Activated CD4-positive, alpha-beta T cell treated with anti-CD3 and anti-CD28 coated beads, Interleukin-2, amount 50 U/mL, for 1 hour (primary cell): ENCODE data around the gene VCPKMT.
"Not testable (repeated sequence)": the region's sequence is repeated elsewhere in the genome, so short reads cannot be mapped to it uniquely, and the experiment has no call there.

Experiments used
- DNase-seq: peaks from one replicate; pipeline ENCODE4 v3.0.0-alpha.2; 2020

Gene VCPKMT

DNA sequence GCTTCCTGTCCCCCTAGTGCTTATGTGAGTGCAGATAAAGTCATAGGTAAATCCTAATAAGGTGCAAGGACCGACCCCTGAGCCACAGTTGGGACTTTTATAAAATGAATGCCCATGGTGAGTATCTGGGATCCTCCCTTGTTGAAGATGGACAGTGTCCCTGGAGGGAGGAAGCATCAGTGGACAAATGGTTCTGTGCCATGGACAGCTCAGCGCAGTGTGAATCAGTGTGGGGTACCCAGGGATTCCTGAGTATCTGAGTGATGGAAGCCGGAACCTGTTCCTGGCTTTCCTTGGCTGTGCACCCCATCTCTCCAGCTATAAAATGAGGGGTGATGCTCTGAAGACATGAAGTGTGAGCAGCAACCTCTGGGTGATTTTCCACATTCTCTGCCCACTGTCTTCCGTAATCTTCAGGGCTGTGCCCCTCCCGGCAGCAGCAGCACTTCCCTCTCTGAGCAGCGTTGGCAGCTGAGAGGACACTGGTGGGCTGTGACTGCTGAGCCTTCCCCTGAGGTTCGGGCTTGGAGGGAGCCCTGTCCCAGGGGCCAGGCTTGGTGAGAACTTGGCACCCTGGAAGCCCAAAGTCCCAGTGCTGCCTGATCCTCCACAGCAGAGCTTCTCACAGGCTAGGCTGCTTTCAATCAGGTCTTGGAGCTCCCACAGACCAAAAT is 25.0 kb downstream of the VCPKMT start:
- DNase-seq, result no peak

DNA sequence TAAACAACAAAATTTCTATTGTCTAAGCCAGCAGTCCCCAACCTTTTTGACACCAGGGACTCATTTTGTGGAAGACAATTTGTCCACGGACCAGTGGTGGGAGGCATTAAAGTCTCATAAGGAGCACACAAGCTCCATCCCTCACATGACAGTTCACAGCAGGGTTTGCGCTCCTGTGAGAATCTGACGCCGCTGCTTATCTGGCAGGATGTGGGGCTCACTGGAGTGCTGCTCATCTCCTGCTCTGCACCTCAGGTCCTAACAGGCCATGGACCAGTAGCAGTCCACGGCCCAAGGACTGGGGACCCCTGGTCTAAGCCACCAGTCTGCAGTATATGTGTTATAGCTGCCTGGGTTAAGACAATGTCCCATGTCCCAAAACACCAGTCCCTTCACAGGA is 27.2 kb downstream of the VCPKMT start:
- DNase-seq, result peak; percentile 17

DNA sequence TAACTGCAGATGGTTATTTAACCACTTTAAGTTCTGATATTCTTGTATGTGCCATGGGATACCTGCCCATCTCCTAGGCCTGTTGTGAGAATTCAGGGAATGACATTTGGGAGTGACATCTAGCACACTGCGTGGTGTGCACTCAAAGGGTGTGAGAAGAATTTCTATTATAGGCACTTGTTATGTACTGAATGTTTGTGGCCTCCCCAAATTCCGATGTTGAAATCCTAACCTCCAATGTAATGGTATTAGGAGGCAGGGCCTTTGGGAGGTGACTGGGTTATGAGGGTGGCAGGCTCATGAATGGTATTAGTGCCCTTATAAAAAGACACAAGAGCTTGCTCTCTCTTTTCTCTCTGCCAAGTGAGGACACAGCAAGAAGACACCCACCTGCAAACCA is 27.6 kb downstream of the VCPKMT start:
- DNase-seq, result no peak

DNA sequence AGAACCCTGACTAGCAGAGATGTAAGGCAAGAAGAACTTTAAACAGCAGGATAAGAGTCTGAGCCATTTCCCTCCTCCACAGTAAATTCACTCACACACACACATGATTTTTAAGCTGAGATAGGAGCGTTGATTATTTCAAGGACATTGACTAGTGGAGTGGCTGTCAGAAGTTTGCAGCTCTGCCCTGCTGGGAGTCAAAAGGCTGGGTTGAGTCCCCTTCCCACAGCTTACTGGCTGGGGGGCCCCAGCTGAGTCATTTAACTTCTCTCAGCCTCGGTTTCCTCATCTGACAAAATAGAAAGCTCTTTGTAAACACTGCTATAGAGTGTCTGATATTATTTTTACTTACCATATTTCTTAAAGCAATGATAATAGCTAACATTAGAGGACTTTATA is 28.3 kb downstream of the VCPKMT start:
- DNase-seq, result no peak

DNA sequence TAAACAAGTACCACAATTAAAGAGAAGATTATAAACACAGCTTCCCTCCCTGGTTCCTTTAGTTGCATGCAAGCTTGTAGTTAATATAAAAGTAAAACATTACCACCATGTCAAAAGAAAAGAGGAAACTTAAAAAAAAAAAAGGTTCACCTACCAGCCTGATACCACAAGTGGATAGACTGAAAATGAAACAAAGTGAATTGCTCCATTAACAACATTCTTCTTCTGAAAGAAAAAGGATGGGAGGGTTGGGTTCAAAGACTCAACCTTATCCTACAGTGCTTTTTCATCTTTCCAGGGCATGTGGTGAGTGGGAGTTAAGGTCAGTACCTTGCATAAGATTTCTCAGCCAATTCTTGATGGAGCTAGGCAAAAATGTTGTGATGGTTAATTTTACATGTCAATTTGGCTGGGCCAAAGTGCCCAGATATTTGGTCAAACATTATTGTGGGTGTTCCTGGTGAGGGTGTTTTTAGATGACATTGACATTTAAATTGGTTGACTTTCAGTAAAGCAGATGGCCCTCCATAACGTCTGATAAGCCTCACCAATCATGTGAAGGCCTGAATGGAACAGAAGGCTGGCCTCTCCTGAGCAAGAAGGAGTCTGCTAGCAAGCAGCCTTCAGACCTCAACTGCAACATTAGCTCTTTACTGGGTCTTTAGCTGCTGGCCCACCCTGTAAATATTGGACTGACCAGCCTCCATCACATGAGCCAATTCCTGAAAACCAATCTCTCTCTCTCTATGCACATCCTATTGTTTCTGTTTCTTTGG is 28.8 kb downstream of the VCPKMT start:
- DNase-seq, result no peak

DNA sequence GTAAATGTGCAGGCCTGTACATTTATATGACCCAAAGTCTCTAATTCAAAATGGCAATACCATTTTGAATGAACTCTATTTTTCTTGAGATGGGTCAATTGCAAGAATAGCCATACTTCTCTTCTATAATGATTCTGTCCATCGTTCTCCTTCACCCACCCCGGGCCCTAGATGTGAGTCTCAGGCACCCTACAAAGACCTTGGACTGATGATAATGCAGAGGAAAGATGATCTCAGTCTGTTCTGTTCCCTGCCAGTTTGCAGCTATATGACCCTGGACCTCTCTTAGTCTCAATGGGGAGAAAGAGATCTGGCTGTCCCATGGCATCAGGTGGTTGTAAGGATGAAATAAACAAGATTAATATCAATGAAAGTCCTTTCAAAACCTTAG is 30.1 kb downstream of the VCPKMT start:
- DNase-seq, result no peak

DNA sequence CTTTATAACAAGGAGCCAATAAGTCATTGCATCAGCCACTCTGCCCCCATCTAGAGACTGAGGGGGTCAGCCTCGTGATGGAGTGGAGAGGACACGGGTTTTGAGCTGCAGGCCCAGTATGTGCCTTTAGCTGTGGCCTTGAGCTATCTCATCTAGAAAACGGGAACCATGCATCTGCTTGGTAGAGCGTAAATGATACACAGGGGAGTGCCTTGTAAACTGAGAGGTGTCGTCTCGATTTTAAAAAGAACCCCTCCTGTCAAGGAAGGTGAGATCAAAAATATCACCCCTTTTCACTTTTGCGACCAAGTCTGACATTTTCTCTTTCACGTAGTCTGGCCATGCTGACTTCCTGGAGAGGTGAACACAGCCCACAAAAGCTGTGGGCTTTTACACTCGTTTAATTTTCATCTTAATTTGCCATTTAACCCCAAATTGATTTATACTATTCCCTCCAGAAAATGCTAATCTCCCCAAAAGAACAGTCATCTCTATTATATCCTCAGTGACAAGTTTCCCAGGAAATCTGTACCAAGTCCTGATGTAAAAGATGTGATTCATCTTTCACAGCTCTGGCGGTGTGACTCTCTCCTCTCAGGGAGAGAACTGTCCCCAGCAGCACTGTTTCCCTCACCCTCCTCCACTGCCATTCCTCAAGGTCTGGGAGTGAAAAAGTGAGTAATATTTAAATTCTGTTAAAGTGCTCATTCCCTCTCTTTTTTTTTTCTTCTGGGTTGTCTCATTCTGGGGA is 30.6 kb downstream of the VCPKMT start:
- DNase-seq, result no peak

DNA sequence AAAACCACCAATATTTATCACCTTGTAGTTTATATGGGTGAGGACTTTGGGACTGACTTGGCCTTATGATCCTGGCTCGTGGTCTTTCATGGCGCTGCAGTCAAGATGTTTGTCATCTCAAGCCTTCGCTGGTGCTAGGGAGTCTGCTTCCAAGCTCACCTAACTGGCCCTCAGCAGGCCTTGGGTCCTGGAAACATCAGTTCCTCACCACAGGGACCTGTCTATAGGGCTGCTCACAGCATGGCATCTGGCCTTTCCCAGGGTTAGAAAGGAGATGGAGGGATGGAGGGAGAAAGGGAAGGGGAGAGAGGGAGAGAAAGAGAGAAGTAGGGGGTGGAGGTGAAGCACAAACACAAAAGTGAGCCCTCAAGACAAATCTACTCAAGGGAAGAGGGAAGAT is 31.7 kb downstream of the VCPKMT start:
- DNase-seq, result no peak

DNA sequence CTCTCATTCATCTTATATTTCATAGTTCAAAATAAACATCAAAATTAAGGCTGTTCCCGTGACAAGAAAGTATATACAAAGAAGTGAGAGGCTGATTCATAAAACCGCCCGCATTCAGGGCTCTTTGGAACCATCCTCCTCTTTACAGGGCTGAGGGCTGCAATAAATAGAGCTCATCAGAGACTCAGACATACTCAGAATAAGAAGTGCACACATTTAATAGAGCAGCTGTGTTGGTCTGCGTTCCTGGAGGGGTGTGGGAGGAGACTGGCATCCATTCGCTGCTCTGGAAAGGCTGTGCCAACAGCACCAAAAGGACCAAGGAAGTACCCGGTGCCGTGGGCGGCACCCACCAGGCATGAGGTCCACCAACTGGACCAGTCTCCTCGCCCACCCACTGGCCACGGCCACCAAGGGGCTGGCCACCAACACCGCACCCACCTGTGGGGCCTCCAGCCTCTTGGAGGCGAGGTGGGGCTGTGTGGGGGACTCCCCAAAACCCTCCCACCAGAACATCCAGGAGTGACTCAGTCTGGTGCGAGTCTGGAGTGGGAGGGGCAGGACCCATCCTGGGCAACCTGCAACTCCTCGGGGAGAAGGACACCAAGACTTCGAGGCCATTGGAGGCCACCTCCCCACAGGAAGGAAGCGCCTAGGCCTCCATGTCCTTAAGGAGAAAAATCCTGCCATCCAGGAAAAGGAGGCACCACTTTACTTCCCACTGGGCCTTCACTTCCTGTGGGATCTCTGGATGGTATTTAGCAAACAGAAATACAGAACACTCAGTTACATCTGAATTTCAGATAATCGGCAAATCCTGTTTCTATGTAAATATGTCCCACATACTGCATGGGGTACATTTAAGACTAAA is 32.7 kb downstream of the VCPKMT start:
- DNase-seq, result peak; percentile 39

DNA sequence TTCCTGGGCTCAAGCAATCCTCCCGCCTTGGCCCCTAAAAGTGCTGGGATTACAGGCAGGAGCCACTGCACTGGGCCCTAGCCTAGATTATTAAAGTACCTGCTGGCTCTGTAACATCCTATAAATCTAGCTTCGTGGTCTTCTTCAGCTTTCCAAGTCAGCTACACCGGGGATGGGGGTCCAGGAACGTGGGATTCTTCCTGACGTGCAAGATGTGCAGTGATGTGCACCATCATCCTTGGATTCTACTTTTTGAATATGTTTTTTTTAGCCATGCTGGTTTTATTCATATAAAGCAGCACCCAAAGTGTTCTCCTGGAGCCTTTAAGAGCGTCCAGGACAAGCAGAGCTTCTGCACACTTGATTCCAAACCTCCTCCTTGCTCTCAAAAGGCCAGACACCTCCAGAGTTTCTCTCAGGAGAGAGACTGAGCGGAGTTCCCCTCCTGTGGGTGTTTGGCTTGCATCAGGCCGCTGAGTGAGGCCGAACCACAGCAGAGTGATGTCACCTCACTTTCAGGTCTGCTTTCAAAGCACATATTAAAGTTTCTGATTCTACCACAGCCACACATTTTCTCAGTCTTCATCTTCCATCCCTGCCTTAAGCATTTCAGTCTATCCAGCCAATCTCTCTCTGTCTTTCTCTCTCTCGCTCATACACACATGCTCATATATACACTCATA is 33.4 kb downstream of the VCPKMT start:
- DNase-seq, result peak; percentile 76

DNA sequence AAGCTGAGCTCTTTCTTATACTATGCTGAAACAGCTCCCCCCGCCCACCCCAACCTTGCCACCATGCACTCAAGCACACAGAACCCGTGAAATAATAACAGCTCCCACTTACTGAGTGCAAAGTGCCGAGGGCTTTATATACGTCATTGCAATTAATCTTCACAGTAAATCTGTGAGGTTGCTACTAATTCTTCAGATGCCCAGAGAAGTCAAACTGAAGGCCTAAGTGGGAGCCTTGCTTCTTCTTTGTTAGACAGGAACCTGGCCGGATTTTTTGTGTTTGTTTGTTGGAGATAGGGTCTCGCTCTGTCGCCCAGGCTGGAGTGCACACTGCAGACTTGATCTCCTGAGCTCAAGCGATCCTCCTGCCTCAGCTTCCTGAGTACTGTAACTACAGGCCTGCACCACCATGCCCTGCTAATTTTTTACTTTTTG is 34.0 kb downstream of the VCPKMT start:
- peak; percentile 66 for DNase-seq

DNA sequence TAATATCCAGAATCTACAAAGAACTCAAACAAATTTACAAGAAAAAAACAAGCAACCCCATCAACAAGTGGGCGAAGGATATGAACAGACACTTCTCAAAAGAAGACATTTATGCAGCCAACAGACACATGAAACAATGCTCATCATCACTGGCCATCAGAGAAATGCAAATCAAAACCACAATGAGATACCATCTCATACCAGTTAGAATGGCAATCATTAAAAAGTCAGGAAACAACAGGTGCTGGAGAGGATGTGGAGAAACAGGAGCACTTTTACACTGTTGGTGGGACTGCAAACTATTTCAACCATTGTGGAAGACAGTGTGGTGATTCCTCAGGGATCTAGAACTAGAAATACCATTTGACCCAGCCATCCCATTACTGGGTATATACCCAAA is 37.3 kb downstream of the VCPKMT start:
- not testable (repeated sequence) for DNase-seq

DNA sequence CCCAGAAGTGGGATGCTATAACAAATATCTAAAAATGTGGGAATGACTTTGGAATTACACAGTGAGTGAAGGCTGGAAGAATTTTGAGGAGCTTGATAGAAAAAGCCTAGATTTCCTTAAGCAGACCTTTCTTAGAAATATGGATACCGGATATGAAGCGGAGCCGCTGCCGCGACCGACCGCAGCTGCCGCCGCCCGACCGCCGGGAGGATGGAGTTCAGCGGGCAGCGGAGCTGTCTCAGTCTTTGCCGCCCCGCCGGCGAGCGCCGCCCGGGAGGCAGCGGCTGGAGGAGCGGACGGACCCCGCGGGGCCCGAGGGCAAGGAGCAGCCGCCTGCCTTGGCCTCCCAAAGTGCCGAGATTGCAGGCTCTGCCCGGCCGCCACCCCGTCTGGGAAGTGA is 42.7 kb downstream of the VCPKMT start:
- not testable (repeated sequence) for DNase-seq

DNA sequence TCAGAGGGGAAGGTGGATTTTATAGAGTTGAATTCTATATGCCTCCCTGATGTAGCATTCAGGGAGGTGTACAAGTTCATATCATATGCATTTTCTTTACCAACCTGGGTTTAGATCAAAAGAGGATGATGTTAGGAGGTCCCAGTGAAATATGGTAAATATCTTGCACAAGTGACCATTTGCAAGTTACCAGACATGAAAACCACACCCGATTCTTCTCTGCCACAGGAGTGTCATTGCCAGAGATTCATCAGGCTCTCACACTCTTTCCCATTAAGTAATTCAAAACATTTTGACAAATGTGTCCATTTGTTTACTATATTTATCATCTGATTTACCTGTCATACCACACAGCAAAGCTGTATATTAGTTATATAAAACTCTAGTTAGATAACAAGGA is 44.0 kb downstream of the VCPKMT start:
- DNase-seq, result no peak

DNA sequence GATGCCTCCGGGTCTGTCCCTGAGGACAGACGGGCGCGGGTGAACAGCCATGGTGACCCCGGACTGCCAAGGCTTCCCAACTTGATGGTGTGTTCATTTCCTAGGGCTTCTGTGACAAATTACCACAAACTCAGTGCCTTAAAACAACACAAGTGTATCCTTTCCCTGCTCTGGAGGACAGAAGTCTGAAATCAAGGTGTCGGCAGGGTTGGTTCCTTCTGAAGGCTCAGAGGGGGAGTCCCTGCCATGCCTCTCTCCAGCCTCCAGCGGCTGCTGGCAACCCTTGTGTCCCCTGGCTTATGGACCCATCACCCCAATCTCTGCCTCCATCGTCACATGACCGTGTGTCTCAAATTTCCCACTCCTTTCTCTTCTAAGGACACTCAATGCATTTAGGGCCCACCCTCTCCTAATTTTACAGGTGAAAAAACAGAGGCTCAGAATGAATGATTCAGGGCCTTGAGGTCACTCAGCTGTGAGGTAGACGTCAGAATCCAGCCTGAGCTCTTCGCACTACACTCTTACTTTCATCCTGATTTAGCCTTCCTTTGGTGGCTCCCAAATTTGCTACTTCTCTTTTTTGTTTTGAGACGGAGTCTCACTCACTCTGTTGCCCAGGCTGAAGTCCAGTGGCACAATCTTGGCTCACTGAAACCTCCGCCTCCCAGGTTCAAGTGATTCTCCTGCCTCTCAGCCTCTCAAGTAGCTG is 45.4 kb downstream of the VCPKMT start:
- no peak for DNase-seq

DNA sequence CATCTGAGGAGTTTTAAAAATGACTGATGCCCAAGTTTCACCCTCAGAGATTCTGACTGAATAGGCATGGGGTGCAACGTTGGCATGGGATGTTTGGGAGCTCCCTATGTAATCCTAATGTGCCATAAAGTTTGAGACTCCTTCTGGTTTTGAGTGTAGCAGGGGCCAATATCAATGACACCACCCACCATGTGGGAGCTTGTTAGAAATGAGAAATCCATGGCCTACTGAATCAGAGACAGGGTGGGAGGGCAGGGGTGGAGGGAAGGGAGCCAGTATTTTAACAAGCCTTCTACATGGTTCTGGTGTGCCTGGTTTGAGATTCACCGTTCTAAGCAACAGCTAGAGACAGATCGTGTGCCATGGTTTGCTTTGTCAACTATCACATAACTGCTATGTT is 46.1 kb downstream of the VCPKMT start:
- DNase-seq, result no peak

DNA sequence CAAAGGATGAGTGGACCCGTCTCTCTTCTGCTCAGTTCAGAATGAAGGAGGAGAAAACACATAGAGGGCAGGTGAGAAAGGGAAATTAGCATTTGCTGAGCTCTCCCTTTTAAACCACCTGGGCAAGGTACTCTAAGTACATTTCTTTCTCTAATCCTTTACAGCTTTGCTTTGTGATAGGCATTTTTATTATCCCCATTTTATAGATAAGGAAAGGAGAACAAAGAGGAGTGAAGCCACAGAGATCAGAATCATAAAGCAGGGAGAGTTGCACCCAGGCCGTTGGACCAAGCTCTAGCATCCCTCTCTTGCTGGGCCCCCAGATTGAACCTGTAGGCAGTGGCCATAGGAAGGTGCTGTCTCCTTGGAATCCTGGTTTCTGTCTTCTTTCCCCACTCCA is 47.0 kb downstream of the VCPKMT start:
- no peak for DNase-seq

DNA sequence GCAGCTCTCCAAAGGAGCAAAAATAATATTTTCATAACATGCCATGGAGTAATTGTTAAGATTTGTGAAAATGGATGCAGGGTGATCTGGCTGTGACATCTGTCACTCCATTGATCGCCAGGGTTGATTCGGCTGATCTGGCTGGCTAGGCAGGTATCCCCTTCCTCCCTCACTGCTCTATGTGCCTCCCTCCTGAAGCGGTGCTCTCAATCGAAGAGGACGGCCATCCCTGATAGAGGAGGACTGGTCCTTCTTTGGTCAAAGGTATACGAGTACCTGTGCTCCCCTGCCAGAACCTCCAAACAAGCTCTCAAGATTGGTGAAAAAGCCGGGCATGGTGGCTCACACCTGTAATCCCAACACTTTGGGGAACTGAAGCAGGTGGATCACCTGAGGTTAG is 47.9 kb downstream of the VCPKMT start:
- no peak for DNase-seq

DNA sequence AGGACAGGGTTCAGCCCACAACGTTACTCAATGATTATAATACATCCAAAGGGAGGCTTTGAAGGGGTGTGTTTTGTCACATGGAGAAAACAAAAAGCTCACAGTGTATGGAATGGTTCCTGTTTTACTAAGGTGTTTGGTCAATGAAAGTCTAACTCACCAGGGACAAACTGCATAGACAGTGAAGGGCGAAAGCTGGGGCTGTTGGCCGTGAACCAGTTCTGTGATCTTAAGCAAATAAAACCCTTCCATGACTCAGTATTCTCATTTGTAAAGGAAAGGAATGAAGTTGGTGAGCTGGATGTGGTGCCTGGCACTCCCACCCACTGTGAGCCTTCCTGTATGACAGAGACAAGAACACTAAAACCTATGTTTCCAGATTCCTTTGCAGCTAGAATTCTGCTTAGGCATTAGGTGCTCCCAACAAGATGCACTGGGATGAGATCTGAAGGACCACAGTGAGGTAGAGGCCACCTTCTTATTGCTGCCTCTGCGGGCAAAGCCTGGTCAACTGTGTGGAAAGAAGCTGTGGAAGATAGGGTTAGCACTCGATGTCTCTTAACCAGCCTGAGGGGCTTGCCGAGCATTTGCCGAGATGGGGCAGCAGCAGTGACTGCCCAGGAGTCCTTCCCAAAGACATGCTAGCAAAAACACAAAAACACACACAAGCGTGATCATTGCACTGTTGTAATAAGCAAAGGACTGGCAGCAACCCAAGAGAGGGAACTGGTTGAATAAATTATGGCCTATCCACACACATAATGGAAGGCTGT is 48.5 kb downstream of the VCPKMT start:
- no peak for DNase-seq

DNA sequence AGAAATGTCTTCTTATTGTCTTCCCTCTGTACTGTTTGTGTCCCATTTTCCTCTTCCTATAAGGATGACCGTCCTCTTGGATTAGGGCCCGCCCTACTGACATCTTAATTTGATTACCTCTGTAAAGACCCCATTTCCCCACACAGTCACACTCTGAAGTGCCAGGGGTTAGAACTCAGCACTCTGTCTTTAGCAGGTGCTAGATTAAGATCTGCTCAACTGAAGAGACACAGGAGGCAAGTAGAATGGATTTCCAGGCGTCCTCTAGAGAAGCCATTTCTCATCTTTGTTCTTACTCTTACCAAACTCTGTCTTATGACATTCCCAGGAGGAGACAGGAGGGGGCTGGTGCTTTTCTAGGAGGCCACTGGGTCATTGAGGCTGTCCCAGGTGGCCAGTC is 50.8 kb downstream of the VCPKMT start:
- DNase-seq, result no peak

DNA sequence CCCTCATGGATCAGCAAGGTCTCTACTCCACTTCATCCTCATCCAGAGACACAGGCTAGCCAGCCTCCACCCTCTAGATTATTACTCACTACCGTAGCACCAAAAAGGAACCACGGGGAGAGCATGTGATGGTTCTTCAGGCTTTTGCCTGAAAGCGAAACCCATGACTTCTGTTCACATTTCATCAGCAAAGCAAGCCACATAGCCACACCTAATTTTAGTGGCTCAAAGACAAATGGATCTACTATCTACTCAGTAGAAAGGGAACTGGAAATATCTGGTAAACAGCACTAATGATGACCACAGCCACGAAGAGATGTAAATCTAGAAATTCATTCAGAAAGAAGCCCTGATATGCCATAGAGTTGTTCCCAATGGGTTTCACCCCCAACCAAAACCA is 51.4 kb downstream of the VCPKMT start:
- peak; percentile 44 for DNase-seq
